ENCODE results near the gene FBXO36. TPM values are rescaled to one million over a fixed set of nuclear protein-coding genes. Genes with fewer than 3 reads are reported as not detected.
A peak's percentile ranks its signal among the peaks of the same experiment; 100 is the strongest.

The FBXO36 gene
- total RNA-seq, 1 donor from 2014 or later = 1.9 TPM

- FAIRE-seq = no peak
- H3K27ac Mint-ChIP-seq (ENCODE audit: unreplicated experiment) = peak overlapping the region; percentile 24
- Histone ChIP-seq H3K9me3 (ENCODE audit: insufficient read depth, low read depth, low read length) (no peaks in the 10 kb centered on the region), H3K4me1 (ENCODE audit: insufficient read depth, low read length) (no peaks in the 10 kb centered on the region), H3K27me3 (ENCODE audit: insufficient read depth, low read length) (no peaks in the 10 kb centered on the region), H3K79me2 (ENCODE audit: insufficient read depth, low read length) (no peaks in the 10 kb centered on the region), H3K4me2 (ENCODE audit: low read length) (no peak overlapping the region), H3K27ac (ENCODE audit: low read depth, low read length) (no peak overlapping the region), H4K20me1 (ENCODE audit: insufficient read depth, low read length) (no peaks in the 10 kb centered on the region), H3K9ac (ENCODE audit: low read length) (no peak overlapping the region), H2AFZ (ENCODE audit: low read depth, low read length) (no peak overlapping the region), H3K4me3 (ENCODE audit: insufficient read depth, low read depth, low read length) (no peak overlapping the region), H3K36me3 (ENCODE audit: insufficient read depth, low read length) (no peaks in the 10 kb centered on the region)
- H3K9me3 Mint-ChIP-seq (ENCODE audit: unreplicated experiment) = no peaks in the 10 kb centered on the region
- TF ChIP-seq EZH2 (IDR thresholded peaks at IDR 0.05; ENCODE audit: insufficient read depth, low read length) (no peak), CTCF (IDR thresholded peaks at IDR 0.05; ENCODE audit: insufficient read depth, low read depth, low read length) (peak; percentile 83)
- peak; percentile 32 for DNase-seq (ENCODE audit: low read depth)
- no peak overlapping the region for H3K4me3 Mint-ChIP-seq (ENCODE audit: unreplicated experiment)
- peaks cover 2% of the 10 kb centered on the region for H3K36me3 Mint-ChIP-seq (ENCODE audit: low read depth, unreplicated experiment)
- H3K4me1 Mint-ChIP-seq (ENCODE audit: low read depth, unreplicated experiment) = peaks cover 10% of the 10 kb centered on the region
- no peaks in the 10 kb centered on the region for H3K27me3 Mint-ChIP-seq (ENCODE audit: low read depth, unreplicated experiment)
Measured at GRCh38 chr2:230007931-230008707, 85.8 kb downstream of the FBXO36 start.

GRCh38 chr2:230008708-230009066 lies 86.4 kb downstream of the FBXO36 start:
- peaks cover 10% of the 10 kb centered on the region for H3K4me1 Mint-ChIP-seq (ENCODE audit: low read depth, unreplicated experiment)
- no peak overlapping the region for H3K27ac Mint-ChIP-seq (ENCODE audit: unreplicated experiment)
- Histone ChIP-seq H3K79me2 (ENCODE audit: insufficient read depth, low read length) (no peaks in the 10 kb centered on the region), H2AFZ (ENCODE audit: low read depth, low read length) (no peak overlapping the region), H3K36me3 (ENCODE audit: insufficient read depth, low read length) (no peaks in the 10 kb centered on the region), H3K4me3 (ENCODE audit: insufficient read depth, low read depth, low read length) (no peak overlapping the region), H3K27me3 (ENCODE audit: insufficient read depth, low read length) (no peaks in the 10 kb centered on the region), H3K9ac (ENCODE audit: low read length) (no peak overlapping the region), H4K20me1 (ENCODE audit: insufficient read depth, low read length) (no peaks in the 10 kb centered on the region), H3K4me1 (ENCODE audit: insufficient read depth, low read length) (no peaks in the 10 kb centered on the region), H3K9me3 (ENCODE audit: insufficient read depth, low read depth, low read length) (no peaks in the 10 kb centered on the region), H3K27ac (ENCODE audit: low read depth, low read length) (no peak overlapping the region), H3K4me2 (ENCODE audit: low read length) (no peak overlapping the region)
- no peaks in the 10 kb centered on the region for H3K27me3 Mint-ChIP-seq (ENCODE audit: low read depth, unreplicated experiment)
- TF ChIP-seq CTCF (IDR thresholded peaks at IDR 0.05; ENCODE audit: insufficient read depth, low read depth, low read length) = no peak
- no peak for TF ChIP-seq EZH2 (IDR thresholded peaks at IDR 0.05; ENCODE audit: insufficient read depth, low read length)
- DNase-seq (ENCODE audit: low read depth) = no peak
- FAIRE-seq = no peak
- H3K9me3 Mint-ChIP-seq (ENCODE audit: unreplicated experiment) = no peaks in the 10 kb centered on the region
- H3K4me3 Mint-ChIP-seq (ENCODE audit: unreplicated experiment) = no peak overlapping the region
- peaks cover 2% of the 10 kb centered on the region for H3K36me3 Mint-ChIP-seq (ENCODE audit: low read depth, unreplicated experiment)

GRCh38 chr2:230010501-230010900 lies 88.2 kb downstream of the FBXO36 start:
- H3K4me3 Mint-ChIP-seq (ENCODE audit: unreplicated experiment) = no peak overlapping the region
- Histone ChIP-seq H3K4me1 (ENCODE audit: insufficient read depth, low read length) (no peaks in the 10 kb centered on the region), H3K9me3 (ENCODE audit: insufficient read depth, low read depth, low read length) (no peaks in the 10 kb centered on the region), H3K9ac (ENCODE audit: low read length) (no peak overlapping the region), H3K27me3 (ENCODE audit: insufficient read depth, low read length) (no peaks in the 10 kb centered on the region), H3K4me3 (ENCODE audit: insufficient read depth, low read depth, low read length) (no peak overlapping the region), H3K79me2 (ENCODE audit: insufficient read depth, low read length) (no peaks in the 10 kb centered on the region), H3K36me3 (ENCODE audit: insufficient read depth, low read length) (no peaks in the 10 kb centered on the region), H4K20me1 (ENCODE audit: insufficient read depth, low read length) (no peaks in the 10 kb centered on the region), H3K4me2 (ENCODE audit: low read length) (no peak overlapping the region), H2AFZ (ENCODE audit: low read depth, low read length) (no peak overlapping the region), H3K27ac (ENCODE audit: low read depth, low read length) (no peak overlapping the region)
- DNase-seq (ENCODE audit: low read depth) (no peak), FAIRE-seq (no peak)
- H3K9me3 Mint-ChIP-seq (ENCODE audit: unreplicated experiment) = no peaks in the 10 kb centered on the region
- H3K36me3 Mint-ChIP-seq (ENCODE audit: low read depth, unreplicated experiment) = no peaks in the 10 kb centered on the region
- H3K27me3 Mint-ChIP-seq (ENCODE audit: low read depth, unreplicated experiment) = no peaks in the 10 kb centered on the region
- TF ChIP-seq EZH2 (IDR thresholded peaks at IDR 0.05; ENCODE audit: insufficient read depth, low read length) (no peak), CTCF (IDR thresholded peaks at IDR 0.05; ENCODE audit: insufficient read depth, low read depth, low read length) (no peak)
- H3K4me1 Mint-ChIP-seq (ENCODE audit: low read depth, unreplicated experiment) = peaks cover 10% of the 10 kb centered on the region
- H3K27ac Mint-ChIP-seq (ENCODE audit: unreplicated experiment) = no peak overlapping the region
